Hematopoietic multipotent progenitor cell treated with erythropoietin and hydrocortisone succinate and interleukin-3 and kit ligand, for 17 days (in vitro differentiated cells): Measurements from ENCODE around the gene MYO15B.

ENCODE experiments used
- DNase-seq: peaks from one replicate; pipeline ENCODE4 v3.0.0-alpha.2; 2015; ENCODE audit warnings: low spot score

Gene MYO15B

DNA sequence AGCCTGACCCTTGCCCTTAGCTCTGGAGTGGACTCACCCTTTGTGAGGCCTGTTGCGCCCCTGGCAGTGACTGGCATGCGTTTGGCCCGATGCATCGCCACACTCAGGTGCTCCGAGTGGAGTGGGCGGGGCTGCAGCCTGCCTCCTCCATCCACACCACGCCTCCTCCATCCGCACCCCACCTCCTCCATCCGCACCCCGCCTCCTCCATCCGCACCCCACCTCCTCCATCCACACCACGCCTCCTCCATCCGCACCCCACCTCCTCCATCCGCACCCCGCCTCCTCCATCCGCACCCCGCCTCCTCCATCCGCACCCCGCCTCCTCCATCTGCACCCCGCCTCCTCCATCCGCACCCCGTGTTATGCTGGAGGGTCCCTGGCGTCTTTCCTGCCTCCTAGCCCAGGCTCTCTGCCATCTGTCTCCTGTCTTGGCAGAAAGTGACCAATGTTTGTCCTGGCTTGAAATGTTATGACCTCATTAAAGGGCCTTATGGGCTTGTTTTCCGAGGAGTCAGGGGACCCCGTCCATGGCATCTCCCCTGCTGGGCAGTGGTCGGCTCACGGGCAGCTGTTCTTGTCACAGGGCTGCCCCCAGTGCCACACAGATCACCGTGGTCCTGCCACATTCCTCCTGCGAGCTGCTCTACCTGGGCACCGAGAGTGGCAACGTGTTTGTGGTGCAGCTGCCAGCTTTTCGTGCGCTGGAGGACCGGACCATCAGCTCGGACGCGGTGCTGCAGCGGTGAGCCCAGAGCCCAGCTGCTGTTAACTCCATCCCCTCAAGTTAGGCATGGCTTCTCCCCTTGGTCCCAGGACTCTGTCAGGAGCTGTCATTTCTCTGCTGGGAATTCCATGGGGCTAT is 28.7 kb upstream of the MYO15B start:
- DNase-seq = no peak

DNA sequence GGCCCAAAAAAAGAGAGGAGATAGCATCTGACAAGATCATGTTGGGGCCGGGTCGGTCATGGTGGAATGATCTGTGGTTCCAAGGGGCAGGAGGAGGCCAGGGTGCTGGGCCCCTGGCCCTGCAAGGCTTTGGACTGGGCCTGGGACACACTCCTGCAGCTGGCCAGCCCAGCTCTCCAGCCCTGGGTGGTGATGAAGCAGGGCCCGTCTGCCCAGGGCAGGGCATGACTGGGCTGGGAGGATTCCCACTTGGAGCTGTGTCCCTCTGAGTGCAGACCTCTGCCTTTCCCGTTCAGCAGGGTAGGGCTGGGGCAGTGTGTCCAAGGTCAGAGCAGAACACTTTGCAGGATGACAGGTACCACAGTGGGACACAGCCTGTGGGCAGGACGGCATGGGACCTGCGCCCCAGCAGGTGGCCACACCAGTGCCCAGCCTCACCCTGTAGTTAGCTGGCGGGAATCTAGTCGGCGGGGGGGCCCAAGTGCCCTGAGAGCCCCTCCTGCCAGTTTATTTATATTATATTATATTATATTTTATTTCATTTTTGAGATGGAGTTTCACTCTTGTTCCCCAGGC is 27.6 kb upstream of the MYO15B start:
- no peak for DNase-seq

DNA sequence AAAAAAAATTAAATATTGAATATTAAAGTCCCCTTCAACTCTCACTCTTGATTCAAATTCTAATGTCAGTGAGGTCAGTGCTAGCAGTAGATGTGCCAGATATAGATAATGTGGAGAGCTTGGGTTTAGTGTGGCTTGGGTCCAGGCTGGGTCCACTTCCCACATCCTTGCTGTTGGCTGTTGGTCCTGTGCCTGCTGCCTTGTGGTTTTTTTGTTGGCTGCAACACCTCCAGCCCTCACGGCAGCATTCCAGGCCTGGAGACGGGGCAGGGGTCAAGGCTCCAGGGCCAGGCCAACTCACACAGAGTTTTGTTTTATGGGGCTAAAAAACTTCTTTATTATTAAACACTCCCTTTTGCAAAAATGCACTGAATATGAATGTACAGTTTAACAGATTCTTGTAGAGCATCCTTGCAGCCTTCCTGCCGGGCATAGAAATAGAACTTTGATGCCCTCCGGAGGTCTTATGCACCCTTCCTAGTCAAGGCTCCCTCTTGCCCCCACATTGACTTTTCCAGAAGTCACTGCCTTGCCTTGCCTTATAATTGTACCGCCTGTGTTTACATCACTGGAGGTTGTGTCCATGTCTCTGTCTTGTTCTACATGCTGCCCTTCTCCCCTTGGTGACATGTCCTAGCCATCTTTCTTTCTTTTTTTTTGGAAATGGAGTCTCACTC is 25.5 kb upstream of the MYO15B start:
- DNase-seq = no peak

DNA sequence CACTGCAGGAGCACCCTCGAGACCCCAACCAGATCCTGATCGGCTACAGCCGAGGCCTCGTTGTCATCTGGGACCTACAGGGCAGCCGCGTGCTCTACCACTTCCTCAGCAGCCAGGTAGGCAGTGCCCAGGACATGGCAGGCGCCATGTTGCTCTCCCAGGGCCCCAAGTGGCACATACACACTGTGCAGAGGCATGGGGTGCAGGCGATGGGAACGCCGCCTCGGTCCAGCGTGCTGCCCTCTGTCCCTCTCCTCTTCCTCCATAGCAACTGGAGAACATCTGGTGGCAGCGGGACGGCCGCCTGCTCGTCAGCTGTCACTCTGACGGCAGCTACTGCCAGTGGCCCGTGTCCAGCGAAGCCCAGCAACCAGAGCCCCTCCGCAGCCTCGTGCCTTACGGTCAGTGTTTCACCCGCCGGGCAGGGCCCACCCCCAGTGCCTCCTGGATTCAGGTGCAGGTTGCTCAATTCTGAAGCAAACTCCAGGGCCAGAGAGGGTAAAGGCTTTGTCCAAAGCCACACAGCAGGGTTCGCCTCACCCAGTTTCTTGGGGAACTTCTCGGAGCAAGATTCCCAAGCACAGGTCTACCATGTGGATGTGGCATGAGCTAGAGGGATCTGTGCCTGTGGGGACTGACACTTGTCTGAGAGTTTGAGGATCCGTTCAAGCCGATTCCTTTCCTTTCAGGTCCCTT is 24.4 kb upstream of the MYO15B start:
- DNase-seq = no peak

DNA sequence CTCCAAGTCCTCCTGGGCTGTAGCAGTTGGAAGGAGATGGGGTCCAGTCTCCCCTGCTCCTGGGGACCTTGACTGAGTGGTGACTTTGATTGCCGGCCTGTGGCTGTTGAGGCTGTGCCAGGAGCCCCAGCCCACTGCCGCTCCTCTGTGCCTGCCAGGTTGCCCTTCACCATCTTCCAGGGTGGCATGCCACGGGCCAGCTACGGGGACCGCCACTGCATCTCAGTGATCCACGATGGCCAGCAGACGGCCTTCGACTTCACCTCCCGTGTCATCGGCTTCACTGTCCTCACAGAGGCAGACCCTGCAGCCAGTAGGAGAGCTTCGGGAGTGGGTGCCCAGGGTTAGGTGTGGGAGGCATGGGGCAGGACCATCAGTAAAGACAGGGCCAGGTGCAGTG is 23.4 kb upstream of the MYO15B start:
- DNase-seq = no peak

DNA sequence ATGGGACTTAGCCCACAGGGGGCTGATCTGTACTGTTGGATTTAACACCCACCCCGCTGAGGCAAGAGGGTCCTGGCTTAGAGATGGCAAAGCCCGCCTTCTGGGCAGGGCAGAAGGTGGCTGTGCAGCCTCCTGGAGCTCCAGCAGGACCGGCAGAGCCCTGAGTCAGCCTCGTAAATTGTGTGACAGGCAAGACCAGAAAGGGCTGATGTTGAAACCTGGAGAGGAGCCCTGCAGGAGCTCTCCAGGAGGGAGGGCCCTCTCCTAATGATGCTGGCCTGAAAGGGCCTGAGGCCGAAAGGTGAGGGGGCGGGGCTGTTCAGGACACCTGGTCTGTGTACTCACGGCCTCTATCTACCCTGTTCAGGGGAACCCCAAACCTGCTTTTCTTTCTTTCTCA is 22.5 kb upstream of the MYO15B start:
- no peak for DNase-seq

DNA sequence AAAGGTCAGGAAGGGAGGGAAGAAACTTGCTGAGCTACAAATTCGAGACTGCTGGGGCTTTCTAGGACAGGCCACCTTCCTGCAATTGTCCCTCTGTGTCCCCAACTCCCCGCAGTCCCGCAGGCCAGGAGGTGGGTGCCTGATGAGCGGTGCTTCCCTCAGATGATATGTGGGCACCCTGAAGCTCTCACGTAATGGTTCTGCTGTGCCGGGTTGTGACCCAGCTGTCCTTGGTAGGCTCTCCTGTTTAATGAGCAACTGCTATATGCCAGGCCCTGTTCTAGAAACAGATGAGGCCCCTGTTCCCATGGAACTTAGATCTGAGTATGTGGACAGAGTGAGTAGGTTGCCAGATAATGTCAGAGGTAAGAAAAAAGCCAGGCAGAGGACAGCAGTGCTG is 22.0 kb upstream of the MYO15B start:
- DNase-seq = no peak

DNA sequence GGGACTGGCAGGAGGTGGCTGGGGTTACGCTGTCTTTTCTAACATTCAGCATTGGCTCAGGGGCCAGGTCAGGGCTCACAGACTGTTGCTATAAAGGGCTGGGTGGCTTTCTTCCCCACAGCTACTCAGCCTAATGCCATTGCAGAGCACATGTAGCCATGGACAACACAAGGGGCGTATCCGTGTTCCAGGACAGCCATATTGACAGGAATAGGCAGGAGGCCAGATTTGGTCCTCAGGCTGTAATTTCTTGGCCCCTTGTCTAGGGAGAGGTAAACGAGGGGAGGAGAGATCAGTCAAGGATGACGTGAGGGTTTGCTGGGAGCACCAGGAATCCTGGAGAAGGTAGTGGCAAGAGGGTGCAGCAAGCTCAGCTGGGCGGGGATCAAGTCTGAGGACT is 21.2 kb upstream of the MYO15B start:
- no peak for DNase-seq

DNA sequence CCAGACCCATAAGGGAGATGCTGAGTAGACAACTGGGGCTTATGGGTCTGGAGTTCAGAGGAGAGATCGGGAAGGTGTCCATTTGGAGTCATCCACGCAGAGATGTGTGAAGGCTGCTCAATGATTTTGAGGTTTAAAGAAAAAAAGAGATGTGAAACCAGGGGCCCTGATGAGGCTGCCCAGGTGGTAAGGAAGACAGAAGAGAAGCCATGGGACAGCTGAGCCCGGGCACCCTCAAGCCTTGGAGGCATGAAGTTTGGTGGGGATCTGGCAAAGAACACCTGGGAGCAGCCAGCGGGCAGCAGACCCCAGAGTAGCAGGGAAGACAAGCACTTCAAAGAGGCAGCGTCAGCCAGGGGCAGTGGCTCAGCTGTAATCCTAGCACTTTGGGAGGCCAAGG is 20.8 kb upstream of the MYO15B start:
- no peak for DNase-seq

DNA sequence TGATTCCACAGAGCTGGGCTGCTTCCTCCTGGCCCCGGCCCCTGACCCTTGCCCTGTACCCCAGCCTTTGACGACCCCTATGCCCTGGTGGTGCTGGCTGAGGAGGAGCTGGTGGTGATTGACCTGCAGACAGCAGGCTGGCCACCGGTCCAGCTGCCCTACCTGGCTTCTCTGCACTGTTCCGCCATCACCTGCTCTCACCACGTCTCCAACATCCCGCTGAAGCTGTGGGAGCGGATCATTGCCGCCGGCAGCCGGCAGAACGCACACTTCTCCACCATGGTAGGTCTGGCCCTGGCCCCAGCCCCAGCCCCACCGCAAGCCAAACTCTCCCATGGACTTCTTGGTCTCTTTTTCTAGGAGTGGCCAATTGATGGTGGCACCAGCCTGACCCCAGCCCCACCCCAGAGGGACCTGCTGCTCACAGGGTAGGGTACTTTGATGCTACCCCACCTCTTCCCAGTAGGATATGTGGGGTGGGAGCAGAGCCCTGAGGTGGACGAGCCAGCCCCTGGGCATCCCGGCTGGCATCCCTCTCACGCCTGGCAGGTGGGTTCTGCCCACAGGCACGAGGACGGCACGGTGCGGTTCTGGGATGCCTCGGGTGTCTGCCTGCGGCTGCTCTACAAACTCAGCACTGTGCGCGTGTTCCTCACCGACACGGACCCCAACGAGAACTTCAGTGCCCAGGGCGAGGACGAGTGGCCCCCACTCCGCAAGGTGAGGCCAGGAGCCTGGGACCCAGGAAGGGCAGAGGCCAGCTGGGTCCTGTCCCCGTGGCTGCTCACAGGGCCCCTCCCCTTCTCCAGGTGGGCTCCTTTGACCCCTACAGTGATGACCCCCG is 19.0 kb upstream of the MYO15B start:
- no peak for DNase-seq

DNA sequence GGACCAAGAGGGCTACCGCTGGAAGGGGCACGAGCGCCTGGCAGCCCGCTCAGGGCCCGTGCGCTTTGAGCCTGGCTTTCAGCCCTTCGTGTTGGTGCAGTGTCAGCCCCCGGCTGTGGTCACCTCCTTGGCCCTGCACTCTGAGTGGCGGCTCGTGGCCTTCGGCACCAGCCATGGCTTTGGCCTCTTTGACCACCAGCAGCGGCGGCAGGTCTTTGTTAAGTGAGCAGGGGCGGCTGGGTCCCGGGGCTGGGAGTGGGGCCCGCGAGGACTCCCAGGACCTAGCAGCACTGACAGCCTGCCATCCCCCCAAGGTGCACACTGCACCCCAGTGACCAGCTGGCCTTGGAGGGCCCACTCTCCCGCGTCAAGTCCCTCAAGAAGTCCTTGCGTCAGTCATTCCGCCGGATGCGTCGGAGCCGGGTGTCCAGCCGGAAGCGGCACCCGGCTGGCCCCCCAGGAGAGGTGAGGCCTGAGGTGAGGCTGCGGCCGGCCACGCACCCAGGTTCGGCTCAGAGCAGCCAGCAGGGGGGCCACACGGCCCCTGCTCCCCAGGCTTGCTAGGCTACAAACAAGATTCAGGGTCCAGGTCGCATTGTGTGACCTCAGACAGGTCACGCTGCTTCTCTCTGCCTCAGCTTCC is 17.4 kb upstream of the MYO15B start:
- DNase-seq = no peak

DNA sequence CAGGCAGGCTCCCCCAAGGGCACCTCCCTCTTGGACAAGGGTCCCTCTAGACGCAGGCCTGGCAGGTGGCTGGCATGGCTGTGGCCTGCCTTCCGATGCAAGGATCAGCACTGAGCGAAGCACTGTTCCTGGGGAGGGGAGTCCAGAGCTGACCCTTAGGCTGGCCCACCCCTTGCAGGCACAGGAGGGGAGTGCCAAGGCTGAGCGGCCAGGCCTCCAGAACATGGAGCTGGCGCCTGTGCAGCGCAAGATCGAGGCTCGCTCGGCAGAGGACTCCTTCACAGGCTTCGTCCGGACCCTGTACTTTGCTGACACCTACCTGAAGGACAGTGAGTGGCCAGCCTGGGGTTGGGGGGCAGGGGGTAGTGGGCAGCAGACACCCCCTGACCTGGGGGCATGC is 16.8 kb upstream of the MYO15B start:
- DNase-seq = no peak

DNA sequence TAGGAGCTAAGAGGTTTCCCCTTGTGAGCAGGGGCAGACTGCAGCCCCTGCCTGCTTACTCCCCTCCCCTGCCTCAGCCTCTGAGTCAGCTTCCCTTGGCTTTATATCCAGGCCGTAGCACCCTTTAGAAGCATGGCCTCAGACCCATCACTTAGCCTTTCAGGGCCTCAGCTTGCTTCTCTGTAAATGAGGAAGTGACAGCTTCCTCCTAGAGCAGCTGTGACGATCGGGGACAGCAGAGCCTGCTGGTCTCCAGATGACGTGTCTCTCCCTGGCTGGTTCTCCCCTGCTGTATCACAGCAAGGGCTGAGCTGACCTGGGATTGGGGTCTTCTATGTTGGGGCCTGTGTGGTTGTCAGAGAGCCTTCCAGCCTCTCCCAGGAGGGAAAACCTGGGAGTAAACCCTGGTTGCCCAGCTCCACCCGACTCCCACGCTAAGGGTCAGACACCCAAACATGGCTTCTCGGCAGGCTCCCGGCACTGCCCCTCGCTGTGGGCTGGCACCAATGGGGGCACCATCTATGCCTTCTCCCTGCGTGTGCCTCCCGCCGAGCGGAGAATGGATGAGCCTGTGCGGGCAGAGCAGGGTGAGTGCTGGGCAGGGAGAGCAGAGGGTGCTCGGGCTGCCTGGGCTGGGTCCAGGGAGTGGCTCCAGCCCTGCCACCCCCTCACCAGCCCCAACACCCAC is 16.3 kb upstream of the MYO15B start:
- DNase-seq = no peak

DNA sequence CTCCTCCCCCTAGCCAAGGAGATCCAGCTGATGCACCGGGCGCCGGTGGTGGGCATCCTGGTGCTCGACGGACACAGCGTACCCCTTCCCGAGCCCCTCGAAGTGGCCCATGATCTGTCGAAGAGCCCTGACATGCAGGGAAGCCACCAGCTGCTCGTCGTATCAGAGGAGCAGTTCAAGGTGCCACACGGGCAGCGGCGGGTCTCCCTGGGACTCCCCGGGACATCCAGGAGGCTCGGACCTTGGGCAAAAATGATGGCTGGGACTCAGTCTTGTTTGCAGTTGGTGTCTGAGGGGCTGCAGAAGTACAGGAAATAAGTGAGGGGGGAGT is 15.8 kb upstream of the MYO15B start:
- DNase-seq = no peak

DNA sequence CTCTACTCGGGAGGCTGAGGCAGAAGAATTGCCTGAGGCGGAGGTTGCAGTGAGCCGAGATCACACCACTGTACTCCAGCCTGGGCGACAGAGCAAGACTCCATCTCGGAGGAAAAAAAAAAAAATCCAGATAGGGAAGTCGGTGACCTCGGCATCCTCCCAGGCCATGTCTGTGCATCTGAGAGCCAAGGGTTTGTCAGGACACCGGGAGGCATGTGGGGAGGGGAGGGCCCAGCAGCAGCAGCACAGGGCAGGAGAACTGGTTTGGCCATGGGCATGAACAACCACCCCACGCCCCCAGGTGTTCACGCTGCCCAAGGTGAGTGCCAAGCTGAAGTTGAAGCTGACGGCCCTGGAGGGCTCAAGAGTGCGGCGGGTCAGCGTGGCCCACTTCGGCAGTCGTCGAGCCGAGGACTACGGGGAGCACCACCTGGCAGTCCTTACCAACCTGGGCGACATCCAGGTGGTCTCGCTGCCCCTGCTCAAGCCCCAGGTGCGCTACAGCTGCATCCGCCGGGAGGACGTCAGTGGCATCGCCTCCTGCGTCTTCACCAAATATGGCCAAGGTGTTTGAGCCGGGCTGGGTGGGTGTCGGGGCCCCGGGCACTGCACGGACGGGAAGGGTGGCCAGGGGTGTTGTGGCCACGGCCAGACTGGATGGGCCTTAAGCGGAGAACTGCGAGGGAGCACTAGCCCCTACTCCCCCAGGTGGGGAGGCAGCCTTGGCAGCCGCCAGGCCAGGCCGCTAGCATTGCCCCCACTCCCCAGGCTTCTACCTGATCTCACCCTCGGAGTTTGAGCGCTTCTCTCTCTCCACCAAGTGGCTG is 14.7 kb upstream of the MYO15B start:
- no peak for DNase-seq

DNA sequence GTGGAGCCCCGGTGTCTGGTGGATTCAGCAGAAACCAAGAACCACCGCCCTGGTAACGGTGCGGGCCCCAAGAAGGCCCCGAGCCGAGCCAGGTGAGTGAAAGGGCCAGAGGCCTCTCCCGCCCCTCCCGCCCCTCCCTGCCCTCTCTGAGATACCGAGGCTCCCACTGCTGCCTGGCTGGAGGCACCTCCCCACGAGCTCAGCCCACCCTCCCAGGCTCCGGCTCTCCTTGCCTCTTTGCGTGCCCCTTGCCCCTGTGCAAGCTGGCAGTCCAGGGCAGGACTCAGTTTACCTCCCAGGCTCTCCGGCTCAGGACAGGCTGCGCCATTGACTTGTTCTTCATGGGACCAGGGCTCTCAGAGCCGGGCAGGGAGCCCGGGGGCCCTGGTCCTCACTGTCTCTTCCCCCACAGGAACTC is 14.1 kb upstream of the MYO15B start:
- DNase-seq = no peak

DNA sequence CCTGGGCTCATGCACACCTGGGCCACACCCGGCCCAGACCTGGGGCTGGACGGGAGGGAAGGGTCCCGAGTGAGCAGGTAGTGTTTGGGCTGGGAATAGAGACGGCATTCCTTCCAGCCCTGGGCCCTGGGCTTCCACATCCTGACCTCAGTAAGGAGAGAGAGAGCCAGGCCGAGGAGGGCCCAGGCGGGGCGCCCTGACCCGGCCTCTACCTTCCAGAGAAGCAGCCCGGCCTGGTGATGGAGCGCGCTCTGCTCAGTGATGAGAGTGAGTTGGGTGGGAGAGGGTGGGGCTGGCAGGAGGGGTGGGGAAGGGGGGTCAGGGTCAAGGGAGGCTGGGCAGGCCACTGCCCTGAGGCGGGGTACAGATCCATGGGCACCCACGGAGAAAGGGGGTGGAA is 13.6 kb upstream of the MYO15B start:
- DNase-seq = no peak

DNA sequence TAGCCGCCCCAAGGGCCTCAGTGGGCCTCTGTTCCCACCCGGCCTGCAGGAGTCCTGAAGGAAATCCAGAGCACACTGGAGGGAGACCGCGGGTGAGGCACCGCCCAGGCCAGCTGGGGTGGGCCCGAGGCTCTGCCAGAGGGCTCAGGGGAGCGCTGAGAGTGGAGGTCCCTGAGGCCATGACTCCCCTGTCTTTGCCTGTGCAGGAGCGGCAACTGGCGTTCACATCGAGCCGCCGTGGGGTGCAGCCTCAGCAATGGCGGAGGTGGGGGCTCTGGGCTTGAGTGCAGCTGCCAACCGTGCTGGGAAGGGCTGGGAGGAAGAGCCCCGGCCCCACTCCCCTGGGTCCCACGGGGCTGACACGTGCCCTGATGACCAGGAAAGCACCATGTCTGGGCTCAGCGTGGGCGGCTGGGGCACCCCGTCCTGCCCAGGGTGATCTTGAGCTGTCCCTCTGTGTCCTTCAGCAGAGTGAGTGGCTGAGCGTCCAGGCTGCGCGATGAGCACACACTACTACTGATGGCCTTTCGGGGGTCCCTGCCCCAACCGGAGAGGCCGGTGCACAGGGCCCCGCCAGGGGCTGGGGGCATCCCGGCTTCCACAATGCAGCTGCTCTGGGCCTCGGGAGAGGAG is 13.1 kb upstream of the MYO15B start:
- no peak for DNase-seq

DNA sequence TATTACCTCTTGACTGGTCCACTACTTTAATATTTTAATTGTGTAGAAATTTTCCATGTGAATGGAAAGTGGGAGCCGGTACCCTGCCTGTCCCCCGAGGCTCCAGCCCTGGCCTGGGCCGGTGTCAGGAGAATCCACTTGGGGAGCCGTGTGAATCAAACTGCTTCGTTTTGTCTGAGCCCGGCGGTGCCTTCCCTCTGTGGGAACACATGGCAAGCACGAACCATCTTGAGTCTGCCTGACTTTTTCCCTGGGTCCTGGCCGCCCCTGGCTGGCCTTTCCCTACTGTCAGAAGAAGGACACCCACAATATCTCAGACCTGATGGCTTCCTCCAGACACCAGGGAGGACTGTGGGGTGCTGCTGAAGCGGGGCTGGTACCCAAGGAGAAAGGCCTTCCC is 12.4 kb upstream of the MYO15B start:
- no peak for DNase-seq

DNA sequence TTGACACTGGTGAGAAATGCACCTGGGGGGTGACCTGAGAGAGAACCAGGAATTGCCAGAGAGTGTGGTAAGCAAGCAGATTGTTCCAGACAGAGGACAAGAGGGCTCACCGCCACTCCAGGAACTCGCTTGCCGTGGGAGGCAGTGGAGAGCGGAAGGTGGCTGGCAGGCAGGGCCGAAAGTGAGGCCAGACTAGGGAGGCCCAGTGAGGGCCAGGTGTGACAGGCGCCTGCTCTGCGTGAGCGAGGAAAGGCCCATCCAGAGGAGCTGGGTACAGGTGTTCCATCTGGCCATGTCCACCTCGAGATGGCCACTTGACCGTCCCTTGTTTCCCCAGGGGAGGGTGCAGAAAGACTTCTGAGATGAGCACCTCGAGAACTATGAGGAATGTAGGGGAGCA is 11.9 kb upstream of the MYO15B start:
- DNase-seq = no peak
